Left renal cortex interstitium (tissue), 4 donors: ENCODE results near the gene SCAPER. TPM values are rescaled to one million over a fixed set of nuclear protein-coding genes. Genes with fewer than 3 reads are reported as not detected.

Source experiments
- DNase-seq, 4 donors: peaks; one replicate each; pipeline ENCODE4 v3.0.0-alpha.2; 2013; ENCODE audit warnings: low read depth in 4 of 4, low spot score in 2 of 4, missing footprints in 1 of 4
- polyA plus RNA-seq, 4 donors: library from polyadenylated mRNA; unstranded; fragments of 120-200 nt; gene quantifications; one replicate each; pipeline ENCODE4 v1.2.1, GENCODE V29; 2013; ENCODE audit not compliant: insufficient read length in 4 of 4

The SCAPER gene, protein sequence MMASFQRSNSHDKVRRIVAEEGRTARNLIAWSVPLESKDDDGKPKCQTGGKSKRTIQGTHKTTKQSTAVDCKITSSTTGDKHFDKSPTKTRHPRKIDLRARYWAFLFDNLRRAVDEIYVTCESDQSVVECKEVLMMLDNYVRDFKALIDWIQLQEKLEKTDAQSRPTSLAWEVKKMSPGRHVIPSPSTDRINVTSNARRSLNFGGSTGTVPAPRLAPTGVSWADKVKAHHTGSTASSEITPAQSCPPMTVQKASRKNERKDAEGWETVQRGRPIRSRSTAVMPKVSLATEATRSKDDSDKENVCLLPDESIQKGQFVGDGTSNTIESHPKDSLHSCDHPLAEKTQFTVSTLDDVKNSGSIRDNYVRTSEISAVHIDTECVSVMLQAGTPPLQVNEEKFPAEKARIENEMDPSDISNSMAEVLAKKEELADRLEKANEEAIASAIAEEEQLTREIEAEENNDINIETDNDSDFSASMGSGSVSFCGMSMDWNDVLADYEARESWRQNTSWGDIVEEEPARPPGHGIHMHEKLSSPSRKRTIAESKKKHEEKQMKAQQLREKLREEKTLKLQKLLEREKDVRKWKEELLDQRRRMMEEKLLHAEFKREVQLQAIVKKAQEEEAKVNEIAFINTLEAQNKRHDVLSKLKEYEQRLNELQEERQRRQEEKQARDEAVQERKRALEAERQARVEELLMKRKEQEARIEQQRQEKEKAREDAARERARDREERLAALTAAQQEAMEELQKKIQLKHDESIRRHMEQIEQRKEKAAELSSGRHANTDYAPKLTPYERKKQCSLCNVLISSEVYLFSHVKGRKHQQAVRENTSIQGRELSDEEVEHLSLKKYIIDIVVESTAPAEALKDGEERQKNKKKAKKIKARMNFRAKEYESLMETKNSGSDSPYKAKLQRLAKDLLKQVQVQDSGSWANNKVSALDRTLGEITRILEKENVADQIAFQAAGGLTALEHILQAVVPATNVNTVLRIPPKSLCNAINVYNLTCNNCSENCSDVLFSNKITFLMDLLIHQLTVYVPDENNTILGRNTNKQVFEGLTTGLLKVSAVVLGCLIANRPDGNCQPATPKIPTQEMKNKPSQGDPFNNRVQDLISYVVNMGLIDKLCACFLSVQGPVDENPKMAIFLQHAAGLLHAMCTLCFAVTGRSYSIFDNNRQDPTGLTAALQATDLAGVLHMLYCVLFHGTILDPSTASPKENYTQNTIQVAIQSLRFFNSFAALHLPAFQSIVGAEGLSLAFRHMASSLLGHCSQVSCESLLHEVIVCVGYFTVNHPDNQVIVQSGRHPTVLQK (N-terminal part only)
- polyA plus RNA-seq: 10 to 100 TPM; 19.7 to 26.0 (median 22.9) TPM

DNA sequence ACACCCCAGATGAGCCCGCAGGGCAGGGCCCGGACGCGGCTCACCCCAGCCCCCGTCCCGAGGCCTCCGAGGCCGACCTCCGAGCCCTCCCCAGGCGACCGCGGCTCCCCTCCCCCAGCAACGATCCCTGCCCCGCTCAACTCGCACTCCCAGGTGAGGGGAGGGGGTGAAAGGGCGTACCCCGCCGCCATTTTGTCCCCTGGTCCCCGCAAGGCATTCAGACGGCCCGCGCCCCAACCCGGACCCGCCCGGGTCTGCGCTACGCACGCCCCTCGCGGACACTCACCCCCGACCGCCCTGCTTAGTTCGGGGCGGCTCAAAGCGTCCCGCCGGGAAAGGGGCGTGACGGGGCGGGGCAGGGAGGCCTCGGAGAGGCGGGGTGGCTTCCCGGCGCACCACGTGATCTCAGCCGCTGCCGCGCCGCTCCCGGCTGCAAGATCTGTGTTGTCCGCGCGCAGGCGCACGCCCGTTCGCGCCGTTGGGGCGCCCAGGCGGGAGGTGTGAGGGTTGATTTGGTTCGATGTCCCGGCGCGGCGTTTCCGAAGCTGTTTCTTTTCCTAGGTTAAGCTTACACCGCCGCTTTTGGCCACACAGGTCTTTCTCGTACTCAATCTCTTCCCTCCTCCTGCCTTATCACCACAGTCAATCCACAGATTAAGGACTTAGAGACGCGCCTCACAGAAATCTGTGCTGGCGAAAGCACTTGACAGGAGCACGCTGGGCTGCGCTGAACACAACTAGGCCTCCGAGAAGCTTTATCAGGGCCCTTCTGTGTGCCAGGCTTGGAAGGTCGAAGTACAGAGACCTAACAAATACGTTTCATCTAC lies at the start of gene SCAPER:
TSS of gene SCAPER (minus strand) at position 328 of the 827 bp plus-strand sequence. CDS start 21,523 bp downstream, outside the sequence.
- peak; percentile 70 to 84 (median 80) for DNase-seq

DNA sequence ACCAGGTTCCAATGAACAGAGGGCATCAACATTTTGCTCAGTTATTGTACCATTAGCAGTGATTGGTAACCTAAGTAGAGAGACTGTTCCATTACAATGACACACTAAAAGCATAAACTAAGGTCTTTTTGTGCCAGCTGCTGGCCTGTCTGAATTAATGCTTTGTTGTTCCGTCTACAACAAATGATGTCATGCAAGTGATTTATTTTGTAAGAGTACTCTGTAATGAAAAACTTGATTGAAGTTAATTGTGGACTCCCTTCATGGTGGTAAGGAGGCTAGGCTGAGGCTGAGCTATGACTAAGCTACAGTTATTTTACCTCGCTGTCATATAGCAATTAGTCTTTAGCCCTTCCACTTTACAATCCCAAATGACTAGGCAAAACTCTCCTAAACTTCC lies 49.6 kb upstream of the SCAPER start:
- DNase-seq: no peak

DNA sequence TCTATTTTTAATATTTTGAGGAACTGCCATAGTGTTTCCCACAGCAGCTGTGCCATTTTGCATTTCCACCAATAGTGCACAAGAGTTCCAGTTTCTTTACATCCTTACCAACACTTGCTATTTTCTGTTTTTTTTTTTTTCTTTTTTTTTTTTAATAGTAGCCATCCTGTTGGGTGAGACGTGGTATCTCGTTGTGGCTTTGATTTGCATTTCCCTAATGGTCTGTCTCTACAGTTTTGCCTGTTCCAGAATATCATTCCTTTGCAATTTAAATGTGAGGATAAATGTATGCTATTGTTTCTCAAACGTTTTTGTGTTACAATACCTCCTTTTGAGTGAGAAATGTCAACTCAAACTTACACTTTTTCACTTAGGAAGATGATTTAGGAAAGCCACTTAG lies 48.8 kb upstream of the SCAPER start:
- DNase-seq: no peak

DNA sequence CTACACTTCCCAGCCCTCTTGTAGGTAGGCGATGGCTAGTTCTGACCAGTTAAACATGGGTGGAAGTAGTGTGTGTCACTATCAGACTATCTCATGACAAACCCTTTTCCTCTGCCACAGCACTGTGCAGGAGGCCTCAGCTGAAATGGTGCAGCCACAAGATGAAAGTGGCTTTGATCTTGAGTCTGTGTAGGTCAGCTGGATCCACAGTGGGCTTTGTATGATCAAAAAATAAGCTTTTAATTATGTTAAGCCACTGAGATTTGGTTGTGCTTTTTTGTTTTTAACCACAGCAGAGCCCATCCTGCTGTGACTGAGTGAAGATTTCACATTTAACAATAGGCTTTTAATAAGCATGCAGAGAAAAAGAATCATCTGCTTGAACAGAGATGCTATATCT lies 46.1 kb upstream of the SCAPER start:
- no peak for DNase-seq

DNA sequence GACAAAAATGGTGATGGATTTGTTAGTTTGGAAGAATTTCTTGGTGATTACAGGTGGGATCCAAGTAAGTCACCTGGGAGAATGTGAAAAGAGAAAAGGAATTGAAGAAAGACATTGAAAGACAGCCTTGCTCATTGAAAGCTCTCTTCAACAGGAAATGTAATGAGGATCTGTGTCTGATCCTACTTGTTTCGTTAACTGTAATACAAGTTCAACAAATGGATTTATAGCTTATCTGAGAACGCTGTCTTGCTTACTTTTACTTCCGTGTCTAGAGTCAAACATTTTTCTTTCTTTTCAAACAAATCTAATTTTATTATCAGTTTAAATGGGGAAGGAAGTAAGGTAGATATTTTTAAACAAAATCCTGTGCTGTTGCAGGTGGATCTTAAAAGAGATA lies 42.3 kb upstream of the SCAPER start:
- no peak for DNase-seq

DNA sequence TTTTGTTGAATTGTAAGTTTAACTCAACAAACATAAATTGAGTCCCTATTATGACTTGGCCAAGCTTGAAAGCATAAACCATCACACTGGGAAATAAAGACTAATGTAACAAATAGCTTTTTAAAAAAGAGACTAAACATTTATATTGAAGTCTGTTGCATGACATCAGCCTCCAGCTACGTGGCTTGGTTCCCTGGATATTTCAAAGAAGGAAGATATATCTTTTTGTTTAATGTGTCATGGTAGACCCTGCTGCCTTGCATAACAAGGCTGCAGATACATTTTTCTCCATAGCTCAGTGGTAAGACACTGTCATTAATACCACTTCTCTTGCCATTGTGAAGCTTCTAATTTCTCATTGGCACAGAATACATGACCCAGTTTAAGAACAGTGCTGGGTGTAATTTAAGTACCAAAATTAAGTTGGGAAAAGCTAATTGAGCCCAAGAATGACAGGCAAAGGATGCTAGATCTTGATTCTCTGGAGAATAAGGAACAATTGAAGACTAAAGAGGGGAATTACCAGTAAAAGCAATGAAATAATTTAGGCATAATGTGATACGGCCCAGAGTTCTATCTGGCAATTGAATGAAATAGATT lies 40.5 kb upstream of the SCAPER start:
- DNase-seq: no peak

DNA sequence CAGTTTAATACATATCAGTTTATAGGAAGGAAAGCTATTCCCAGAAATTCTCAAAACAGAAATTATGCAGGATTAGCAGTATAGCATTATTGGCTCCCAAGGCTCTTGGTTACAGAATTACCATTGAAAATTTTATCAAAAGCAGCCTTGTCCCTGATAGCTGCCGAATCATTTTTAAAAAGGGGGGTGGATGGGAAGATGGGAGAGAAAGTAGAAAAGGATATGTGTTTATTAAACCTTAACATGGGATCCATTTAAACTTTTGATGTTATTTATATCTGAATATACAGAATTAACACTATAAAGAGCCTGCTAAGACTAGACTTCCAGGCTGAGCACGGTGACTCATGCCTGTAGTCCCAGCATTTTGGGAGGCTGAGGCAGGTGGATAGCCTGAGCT lies 37.2 kb upstream of the SCAPER start:
- no peak for DNase-seq

DNA sequence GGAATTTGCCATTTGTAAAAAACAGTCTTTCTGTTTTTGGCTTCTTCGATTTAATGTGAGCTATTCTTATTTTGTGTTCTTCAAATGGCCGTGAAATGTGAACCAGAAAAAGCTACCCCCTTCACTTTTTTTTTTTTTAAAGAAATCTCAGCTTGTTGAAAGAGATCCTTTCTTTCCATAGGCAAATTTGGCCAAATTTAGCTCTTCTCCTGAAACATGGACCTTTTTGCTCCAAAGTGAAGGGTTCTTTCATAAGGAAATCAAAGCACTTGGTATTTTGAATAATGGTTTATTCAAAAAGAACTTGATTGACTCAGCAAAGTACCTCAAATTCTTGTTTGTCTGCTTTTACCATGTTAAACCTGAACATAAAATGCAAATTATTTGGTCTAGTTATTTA lies 36.5 kb upstream of the SCAPER start:
- no peak for DNase-seq

DNA sequence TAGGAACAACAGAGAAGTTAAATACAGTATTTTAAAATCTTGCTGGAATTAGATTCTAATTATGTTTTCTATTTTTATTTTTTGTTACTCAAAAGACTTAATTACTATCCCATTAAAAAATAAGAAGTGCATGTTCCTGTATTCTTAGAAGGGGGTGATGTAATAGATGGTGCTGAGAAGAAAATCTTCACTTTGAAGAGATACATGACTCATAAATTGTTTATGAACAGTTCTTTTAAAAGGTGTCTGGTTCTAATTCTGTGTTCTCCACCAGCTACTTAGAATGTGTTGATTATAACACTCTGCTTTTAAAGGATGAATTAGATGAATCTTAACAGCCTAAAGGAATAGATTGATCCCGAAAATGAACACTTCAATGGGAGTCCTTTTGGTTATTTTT lies 34.6 kb upstream of the SCAPER start:
- no peak for DNase-seq

DNA sequence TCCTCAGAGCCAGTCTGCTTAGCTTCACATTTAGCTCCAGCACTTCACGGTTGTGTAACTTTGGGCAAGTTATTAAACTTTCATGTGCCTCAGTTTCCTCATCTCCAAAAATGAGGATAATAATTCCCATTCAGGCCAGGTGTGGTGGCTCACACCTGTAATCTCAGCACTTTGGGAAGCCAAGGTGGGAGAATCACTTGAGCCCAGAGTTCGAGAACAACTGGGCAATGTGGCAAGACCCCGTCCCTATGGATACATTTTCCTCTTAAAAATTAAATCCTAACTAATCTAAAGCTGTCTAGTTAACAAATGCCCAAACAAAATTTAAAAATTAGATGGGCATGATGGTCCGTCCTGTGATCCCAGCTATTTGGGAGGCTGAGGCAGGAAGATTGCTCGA lies 33.6 kb upstream of the SCAPER start:
- DNase-seq: no peak

DNA sequence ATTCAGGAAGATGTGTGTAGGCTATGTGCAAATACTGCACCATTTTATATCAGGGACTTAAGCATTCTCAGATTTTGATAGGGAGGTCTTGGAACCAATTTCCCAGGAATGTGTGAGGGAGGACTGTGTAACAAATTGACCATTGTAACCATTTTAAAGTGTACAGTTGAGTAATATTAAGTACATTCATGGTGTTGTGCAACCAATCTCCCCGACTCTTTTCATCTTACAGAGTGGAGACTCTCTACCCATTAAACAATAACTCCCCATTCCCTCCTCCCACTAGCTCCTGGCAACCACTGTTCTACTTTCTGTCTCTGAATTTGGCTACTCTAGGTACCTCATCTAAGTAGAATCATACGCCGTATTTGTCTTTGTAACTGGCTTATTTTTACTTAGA lies 31.5 kb upstream of the SCAPER start:
- no peak for DNase-seq

DNA sequence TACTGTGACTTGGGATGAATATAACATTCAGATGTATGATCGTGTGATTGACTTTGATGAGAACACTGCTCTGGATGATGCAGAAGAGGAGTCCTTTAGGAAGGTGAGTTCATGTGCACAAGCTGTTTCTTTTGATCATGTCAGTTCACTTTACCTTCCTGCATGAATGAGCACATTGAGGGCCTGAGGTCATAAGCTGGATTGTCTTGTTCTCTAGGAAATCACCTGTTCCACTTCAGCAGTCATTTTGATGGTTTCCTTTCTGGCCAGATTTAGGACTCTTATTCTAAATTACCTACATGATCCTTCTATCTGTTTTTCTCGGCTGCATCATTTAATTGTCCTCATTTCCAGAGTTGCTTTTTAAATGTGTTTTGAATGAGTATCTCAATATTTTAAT lies 30.5 kb upstream of the SCAPER start:
- no peak for DNase-seq

DNA sequence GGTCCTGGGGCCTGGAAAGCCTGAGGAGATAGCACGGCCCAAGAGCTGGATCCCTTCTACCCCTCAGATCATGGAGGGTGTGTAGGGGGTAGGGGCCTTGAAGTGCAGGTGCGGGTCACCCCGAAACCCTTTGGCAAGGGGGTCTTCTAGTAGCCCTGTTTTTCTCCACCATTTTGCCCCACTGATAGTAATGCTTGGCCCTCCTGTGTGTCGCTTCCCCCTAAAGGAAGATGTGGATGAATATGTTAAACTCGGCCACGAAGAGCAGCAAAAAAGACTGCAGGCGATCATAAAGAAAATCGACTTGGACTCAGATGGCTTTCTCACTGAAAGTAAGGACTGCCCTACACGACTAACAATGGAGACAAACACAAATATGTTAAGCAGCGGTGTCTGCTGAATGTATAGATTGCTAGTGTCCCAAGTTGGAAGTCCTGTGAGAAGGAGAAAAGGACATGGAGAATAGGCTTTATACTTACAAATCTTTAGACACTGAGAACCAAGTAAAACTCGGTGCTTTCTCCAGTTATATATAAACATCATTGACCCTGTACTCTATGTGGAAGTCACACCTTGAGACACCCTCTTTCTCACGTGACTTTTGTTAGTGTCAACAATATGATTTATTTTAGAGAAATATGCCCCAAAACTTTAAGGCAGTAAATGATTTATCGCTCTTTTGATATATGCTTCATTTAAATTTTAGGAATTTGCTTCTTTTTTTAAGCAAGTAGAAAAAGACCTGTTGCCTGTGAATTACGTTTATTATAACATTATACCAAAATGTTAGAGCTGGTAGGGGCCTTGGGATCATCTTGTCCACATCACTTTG lies 27.2 kb upstream of the SCAPER start:
- DNase-seq: peak in 2 of 4 donors; percentile 32 to 37

DNA sequence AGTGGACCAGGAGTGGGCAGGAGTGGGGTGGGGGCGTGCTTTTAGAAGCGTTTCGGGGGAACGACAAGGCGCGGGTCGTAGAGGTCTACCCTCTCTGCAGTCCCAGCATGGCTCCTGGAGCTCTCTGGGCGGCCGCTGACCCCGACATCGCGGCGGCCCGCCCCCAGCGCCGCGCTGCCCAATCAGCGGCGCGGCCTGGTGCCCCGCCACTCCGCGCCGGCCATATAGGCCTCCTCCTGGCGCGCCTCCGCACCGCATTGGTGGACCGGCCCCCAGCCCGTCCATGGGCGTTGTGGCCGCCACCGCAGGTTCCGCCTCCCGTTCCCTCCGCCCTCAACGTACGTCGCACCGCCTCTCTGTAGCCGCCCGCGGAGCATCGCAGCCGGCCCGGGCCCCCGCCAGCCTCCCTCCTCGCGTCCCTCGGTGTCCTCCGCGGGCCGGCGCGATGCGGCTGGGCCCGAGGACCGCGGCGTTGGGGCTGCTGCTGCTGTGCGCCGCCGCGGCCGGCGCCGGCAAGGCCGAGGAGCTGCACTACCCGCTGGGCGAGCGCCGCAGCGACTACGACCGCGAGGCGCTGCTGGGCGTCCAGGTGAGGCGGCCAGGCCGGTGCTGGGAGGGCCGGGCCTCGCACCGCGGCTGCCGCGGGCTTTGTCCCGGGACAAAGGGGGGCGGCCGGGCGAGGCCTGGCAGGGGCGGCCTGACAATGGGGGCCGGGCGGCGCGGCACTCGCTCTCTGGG lies 26.4 kb upstream of the SCAPER start, which contains the start of gene RCN2:
TSS of gene RCN2 (plus strand) at position 353 of the 738 bp plus-strand sequence. CDS start at position 446, 93 bp downstream.
- DNase-seq: peak; percentile 45 to 89 (median 80)

DNA sequence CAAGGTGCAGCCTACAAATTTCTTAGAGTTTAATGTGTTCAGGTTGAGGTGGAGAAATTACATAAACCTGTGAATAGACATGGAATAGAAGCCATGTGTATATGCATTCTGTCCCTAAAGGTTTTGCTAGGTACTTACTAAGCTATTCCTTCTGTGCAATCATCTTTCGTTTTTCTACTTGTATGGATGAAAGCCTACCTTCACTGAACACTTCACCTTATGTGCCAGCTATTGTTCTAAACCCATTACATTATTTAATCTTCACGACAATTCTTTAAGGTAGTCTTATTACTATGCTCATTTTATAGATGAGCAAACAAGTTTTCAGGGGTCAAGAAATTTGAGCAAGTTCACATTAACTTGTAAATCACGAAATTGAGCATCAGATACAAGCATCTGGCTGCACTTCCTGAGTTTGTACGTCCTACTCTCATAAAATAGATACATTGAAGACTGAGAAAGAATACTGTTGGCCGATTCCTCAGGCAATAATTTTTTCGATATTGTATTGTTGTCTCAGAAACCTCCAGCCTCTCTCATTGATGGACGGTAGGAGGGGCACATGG lies 25.8 kb upstream of the SCAPER start:
- peak in 1 of 4 donors; percentile 23 for DNase-seq

DNA sequence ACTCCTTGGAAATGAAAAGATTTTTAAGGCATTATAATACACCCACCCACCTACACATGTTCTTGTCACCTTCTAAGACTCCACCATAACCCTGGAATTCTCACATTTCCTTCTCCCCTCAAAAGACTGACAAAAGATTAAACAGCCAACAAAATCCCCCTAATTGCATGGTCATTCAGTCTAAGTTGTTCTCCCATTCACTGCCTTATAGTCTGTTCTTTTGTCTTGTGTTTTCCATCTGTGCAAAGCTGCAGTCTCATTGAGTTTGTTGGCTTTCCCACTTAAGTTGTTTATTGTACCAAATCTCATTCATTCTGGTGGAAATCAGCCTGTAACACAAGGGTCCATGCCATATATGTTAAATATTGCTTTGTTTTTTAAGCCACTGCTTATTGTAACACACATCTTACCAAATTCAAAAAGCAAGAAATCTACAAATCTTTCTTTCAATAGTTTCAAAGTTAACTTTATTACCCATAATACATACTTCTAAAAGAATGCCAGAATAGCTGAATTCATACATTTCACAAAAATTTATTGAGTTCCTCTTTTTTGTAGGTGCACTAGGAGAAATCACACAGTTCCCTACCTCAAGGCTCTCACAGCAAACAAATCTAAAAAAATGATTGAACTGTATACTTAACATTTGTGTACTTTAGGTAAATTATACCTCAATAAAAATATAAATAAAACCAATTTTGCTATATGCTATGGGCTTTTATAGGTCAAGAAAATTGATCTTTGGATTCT lies 24.0 kb upstream of the SCAPER start:
- DNase-seq: no peak

DNA sequence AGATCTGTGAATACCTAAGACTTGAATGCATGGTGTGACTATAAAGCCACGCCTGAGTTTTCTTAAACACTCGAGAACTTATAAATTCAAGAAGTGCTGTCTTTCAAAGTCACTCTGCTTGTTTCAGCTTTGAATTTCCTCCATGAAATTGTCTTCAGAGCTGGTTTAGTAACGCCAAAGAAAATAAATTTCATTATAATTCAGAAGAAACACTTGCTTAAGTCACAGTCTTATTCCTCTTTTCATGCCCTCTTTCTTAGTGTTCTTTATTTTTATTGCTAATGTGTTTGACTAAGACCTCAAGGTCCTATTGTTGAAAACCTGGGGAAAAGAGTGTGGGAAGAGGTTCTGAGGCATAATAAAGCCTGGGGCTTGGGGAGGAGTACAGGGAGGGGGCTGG lies 23.1 kb upstream of the SCAPER start:
- no peak for DNase-seq
